NCI-H2196 treated with DMSO at 0.1 percent for 48 hours (cell line): ENCODE data around the gene PRR18.

Experiments used
- DNase-seq: peaks from one replicate; lab custom pipeline; 2025; ENCODE audit not compliant: unreplicated experiment; lab: John Stamatoyannopoulos, UW

Gene PRR18

DNA sequence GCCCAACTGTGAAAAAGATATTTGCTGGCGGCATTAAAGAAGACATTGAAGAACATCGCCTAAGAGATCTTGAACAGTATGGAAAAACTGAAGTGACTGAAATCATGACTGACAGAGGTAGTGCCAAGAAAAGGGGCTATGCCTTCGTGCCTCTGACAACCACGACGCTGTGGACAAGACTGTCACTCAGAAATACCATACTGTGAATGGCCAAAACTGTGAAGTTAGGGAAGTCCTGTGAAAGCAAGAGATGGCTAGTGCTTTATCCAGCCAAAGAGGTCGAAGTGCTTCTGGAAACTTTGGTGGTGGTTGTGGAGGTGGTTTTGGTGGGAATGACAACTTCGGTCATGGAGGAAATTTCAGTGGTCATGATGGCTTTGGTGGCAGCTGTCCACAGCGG, 26.7 kb upstream of the PRR18 start:
- DNase-seq: no peak

- DNase-seq: no peak
Observed at GRCh38 chr6:166333172-166333995, 25.2 kb upstream of the PRR18 start.

- no peak for DNase-seq
Observed at GRCh38 chr6:166331503-166332415, 23.6 kb upstream of the PRR18 start.

DNA sequence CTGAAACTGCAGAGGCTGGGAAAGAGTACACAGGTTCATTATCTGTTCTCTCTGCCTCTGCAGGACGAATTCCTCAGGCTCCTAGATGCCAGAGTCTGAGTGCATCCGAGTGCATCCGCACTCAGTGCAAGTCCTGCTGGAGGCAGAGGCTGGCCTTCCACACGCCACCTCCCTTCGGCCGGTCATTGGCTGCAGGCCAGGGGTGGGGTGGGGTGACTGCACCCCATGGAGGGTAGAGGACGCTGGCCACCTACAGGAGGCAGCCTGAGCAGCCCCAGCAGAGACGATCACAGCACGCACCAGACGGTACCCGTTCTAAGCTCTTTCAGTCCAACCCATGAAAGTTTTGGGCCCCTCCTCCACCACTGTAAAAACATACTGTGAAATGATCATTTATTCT, 22.4 kb upstream of the PRR18 start:
- DNase-seq: no peak

GRCh38 chr6:166325383-166326042, 17.3 kb upstream of the PRR18 start:
- no peak for DNase-seq

- no peak for DNase-seq
Observed at GRCh38 chr6:166323395-166323794, 15.2 kb upstream of the PRR18 start.

DNA sequence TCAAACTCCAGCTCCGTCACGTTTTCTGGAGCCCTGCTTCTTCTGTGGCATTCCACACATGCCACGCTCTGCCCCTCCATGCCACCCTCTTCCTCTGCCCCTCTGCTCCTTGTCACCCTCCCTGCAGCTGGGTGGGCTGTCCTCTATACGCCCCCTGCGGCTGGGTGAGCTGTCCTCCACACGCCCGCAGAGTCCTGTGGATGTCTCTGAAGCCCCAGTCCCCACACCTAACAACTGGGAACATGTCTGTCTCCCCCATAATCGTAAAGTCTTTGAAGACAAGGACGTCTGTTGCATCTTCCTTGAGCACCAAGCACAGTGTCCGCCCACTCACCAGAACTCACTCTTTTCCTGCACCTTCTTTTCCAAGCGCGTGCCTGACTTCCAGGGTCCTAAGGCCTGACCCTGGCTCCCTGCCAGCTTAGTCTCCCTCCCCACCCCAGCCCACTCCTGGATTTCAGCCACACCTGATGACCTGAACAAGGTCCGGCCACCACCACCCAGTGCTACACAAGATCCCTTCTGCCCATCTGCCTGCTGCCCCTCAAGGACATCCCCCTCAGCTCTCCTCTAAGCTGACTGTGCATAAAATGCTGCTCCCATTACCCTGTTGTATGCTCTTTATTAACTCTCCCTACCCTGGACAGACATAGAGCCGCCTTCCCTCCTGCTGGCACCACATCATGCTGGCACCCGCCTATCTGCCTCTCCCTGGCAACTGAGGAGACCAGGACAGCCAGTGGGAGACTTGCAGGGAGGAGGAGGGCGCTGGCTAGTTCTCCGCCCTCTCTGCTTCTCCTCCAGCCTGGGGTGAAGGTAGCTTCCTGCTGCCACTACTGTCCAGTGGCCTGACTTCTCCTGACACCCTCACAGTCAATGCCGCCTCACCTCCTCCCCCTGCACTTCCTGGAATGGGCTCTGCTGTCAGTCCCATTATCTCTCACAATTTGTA, 10.7 kb upstream of the PRR18 start:
- peak; percentile 17 for DNase-seq

DNA sequence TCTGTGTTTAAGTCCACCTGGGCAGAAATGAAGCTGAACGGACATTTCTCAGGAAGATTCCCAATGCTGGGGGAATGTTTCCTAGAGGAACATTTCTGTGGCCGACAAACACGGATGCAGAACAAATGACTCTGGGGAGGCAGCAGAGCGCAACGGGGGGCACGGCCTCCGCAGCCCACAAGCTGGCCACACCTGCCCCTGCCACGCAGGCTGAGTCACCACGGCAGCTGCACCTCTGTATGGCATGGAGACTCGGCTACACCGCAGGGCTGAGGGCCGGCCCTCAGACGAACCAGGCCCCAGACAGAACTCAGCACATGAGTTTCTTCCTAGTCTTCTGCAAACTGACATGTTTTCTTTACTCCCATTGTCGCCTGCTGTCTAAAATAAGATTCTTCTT, 10.0 kb upstream of the PRR18 start:
- DNase-seq: no peak

DNA sequence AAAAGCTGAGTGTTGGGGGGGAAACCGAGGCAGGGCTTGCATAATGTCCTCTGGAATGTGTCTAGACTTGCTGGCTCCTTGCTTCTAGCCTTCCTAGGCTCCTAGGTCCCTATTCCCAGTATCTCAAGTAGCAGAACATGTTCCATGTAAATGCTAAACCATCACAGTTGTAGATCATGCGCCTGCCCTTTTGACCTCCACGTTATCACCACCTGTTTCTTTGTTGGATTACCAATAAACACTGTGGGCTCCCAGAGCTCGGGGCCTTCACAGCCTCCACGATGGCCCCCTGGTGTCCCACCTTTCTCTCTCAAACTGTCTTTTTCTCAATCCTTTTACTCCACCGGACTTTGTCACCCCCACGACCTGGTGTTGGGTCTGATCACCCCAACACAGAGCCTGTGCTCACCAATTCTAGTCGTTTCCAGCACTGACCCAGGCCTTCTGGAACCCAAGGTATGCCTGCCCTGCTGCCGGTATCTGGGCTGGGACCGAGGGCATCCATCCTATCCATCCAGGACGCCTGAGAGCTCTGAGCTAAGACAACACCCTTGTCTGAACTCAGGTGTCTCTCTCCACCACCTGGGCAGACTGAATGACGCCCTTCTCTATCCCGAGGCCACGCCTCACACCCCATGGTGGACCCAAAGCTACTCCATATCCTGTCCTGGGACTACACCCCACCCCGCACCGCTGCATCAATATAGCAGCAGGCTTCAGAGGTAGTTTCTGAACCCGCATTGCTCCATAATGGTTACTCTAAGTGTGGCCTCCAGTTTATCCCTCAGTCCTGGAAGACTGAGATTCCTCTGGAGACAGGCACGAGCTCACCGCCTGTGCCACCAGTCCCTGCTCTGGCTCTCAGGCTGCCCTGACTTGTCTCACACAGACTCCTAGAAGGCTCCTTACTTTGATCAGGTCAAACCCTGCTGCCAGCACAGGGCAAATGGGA, 9.3 kb upstream of the PRR18 start:
- no peak for DNase-seq

DNA sequence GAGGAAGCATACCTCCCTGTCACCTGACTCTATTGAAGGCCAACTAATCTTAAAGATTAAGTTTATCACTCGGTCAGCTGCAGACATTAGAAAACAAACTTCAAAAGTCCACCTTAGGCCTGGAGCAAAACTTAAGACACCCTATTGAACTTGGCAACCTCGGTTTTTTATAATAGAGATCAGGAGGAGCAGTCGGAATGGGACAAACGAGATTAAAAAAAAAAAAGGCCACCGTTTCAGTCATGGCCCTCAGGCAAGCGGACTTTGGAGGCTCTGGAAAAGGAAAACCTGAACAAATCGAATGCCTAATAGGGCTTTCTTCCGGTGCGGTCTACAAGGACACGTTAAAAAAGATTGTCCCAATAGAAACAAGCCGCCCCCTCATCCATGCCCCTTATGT, 7.2 kb upstream of the PRR18 start:
- DNase-seq: no peak

- no peak for DNase-seq
Observed at GRCh38 chr6:166314454-166314853, 6.3 kb upstream of the PRR18 start.

DNA sequence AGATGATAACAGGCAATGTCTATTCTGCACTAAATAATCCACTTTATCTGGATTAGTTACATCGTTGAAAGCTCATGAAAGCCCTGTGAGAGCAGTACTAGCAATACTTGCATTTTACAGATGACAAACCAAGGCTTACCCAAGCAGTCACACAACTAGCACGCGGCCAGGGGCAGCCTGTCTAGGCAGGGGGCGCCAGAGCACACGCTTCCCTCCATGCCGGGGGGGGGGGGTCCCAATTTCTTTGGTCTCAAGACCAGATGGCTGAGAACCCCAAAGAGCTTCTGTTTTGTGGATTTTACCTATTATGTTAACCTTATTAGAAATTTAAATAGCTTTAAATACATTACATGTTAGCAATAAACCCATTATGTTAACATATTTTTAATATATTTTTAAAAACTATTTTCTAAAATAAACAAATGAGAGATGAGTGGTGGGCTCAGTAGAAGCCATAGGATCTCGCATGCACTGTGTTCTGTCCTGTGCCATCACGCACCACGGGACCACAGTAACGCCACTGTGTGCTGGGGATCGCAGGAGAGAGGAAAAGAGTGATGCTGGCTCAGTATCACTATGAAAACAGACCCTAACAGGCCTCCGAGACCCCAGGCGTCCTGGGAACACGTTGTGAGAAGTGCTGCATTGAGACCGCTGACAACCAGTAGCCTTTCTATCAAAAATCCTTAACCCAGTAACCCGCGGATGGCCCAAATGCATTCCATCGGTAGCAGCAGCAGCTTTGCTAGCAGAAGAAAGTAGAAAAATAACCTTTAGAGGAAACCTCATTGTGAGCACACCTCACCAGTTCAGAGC, 5.3 kb upstream of the PRR18 start:
- DNase-seq: no peak

DNA sequence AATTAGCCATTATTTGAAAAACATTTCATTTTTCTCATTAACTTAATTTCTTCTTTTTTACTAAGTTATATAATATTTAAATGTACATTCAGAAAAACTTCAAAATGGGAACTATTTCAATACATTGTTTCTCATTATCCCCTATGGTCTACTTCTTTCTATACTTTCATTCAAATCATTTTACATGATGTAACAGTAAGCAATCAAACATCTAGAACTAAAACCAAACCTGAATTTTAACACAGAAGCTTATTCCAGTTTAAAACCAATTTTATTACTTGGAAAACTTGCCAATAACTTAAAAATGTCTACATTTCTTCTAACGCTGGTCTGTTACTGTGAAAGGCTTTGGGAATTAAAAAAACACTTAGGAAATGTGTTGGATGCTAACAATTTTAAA, 4.6 kb upstream of the PRR18 start:
- DNase-seq: no peak

DNA sequence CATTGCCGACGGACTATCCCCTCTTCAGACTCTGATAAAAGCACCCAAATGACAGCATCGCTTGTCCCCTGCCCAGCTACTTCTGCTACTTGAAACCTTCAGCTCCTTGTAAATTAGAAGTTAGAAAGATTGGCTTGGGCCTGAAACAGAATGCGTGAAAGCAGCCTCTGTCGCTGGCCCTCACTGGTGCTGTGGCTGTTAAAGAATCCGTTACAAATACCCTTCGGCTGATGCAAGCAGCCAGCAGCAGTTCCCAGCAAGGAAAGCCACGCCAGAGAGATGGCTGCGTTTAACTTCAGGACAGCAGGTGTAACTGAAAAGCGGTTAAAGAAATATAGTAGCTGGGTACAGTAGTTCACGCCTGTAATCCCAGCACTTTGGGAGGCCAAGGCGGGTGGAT, 2.4 kb upstream of the PRR18 start:
- DNase-seq: no peak

DNA sequence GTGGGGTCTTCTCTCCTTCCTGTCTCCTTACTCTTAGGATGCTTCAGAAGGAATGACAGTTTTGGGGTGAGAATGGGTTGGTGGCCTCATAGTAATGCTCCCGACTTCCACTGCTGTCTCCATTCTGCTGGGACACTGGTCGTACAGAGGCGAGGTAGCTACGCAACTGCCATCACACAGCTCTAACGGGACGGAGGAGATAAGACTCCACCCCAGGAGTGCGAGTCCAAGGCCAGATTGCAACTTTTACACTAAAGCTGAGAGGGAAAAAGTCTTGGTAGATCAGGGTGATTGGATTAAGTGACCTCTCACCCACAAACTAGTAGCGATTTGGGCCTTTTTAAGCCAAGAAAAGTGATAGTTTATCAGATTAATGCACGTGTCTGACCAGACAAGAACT, 1.8 kb upstream of the PRR18 start:
- DNase-seq: no peak

GRCh38 chr6:166308769-166309589, 787 bp upstream of the PRR18 start:
- DNase-seq: no peak

GRCh38 chr6:166307082-166308032, 835 bp downstream of the PRR18 start:
- no peak for DNase-seq
